ENCODE results near the gene WWC2. TPM values are rescaled to one million over a fixed set of nuclear protein-coding genes. Genes with fewer than 3 reads are reported as not detected.
A peak's percentile ranks its signal among the peaks of the same experiment; 100 is the strongest.

The WWC2 gene
- total RNA-seq, 1 donor from 2014 or later: 142 TPM

- no peaks in the 10 kb centered on the region for H3K9me3 ChIP-seq
- DNase-seq (peak; percentile 75), ATAC-seq (peak; percentile 81)
- TF ChIP-seq CTCF (IDR thresholded peaks at IDR 0.05): peak; percentile 77
- H3K27me3 ChIP-seq: no peaks in the 10 kb centered on the region
- intact Hi-C loops (cut with DNase I): no loop called here
- no peak overlapping the region for H3K4me3 ChIP-seq
- peaks cover 14% of the 10 kb centered on the region for H3K4me1 ChIP-seq
- peaks cover 33% of the 10 kb centered on the region for H3K36me3 ChIP-seq
- H3K27ac ChIP-seq: no peak overlapping the region
These were observed 157.8 kb downstream of the WWC2 start for GRCh38 chr4:183256756-183257385.

GRCh38 chr4:183257808-183258207, 158.8 kb downstream of the WWC2 start:
- peaks cover 33% of the 10 kb centered on the region for H3K36me3 ChIP-seq
- no peak for ATAC-seq
- H3K9me3 ChIP-seq: no peaks in the 10 kb centered on the region
- no peaks in the 10 kb centered on the region for H3K27me3 ChIP-seq
- H3K27ac ChIP-seq: no peak overlapping the region
- no peak for TF ChIP-seq CTCF (IDR thresholded peaks at IDR 0.05)
- H3K4me3 ChIP-seq: no peak overlapping the region
- DNase-seq: no peak
- peaks cover 19% of the 10 kb centered on the region for H3K4me1 ChIP-seq
- intact Hi-C loops (cut with DNase I): no loop called here

GRCh38 chr4:183260491-183261151, 161.6 kb downstream of the WWC2 start:
- H3K4me1 ChIP-seq: peaks cover 19% of the 10 kb centered on the region
- intact Hi-C loops (cut with DNase I): loop anchor here (5.0 to 10.0 kb wide), 2 partner anchors 188 to 326 kb away; no protein-coding TSS in a partner anchor
- DNase-seq: no peak
- H3K27me3 ChIP-seq: no peaks in the 10 kb centered on the region
- ATAC-seq: peak; percentile 79
- TF ChIP-seq CTCF (IDR thresholded peaks at IDR 0.05): no peak
- no peak overlapping the region for H3K4me3 ChIP-seq
- H3K27ac ChIP-seq: no peak overlapping the region
- peaks cover 31% of the 10 kb centered on the region for H3K36me3 ChIP-seq
- no peaks in the 10 kb centered on the region for H3K9me3 ChIP-seq

GRCh38 chr4:183261953-183262775, 163.1 kb downstream of the WWC2 start:
- Histone ChIP-seq H3K36me3 (peaks cover 47% of the 10 kb centered on the region), H3K27me3 (no peaks in the 10 kb centered on the region), H3K4me3 (no peak overlapping the region), H3K4me1 (peaks cover 19% of the 10 kb centered on the region), H3K27ac (peak overlapping the region; percentile 53), H3K9me3 (no peaks in the 10 kb centered on the region)
- ATAC-seq (peak; percentile 95), DNase-seq (peak; percentile 84)
- TF ChIP-seq CTCF (IDR thresholded peaks at IDR 0.05): peak; percentile 74
- intact Hi-C loops (cut with DNase I): loop anchor here (5.0 to 10.0 kb wide), 2 partner anchors 190 to 327 kb away; no protein-coding TSS in a partner anchor

GRCh38 chr4:183262776-183263100, 163.7 kb downstream of the WWC2 start:
- no peak for ATAC-seq
- peaks cover 51% of the 10 kb centered on the region for H3K36me3 ChIP-seq

More at GRCh38 chr4:183262776-183263100, 163.7 kb downstream of the WWC2 start:
- TF ChIP-seq CTCF (IDR thresholded peaks at IDR 0.05): no peak
- Histone ChIP-seq H3K27me3 (no peaks in the 10 kb centered on the region), H3K4me3 (no peak overlapping the region), H3K27ac (no peak overlapping the region), H3K4me1 (peaks cover 19% of the 10 kb centered on the region), H3K9me3 (no peaks in the 10 kb centered on the region)
- no peak for DNase-seq
- intact Hi-C loops (cut with DNase I): loop anchor here (5.0 to 10.0 kb wide), 2 partner anchors 190 to 328 kb away; no protein-coding TSS in a partner anchor
